ENCODE results near the gene MAPT.

GRCh38 chr17:45850468-45850867 lies 43.9 kb upstream of the MAPT start:
- TF ChIP-seq TAF1 (IDR thresholded peaks at IDR 0.05; ENCODE audit: low read depth) (no peak), TCF12 (IDR thresholded peaks at IDR 0.05; ENCODE audit: low read depth) (no peak)

All from Ishikawa (cell line).